OCI-LY3 (cell line): Measurements from ENCODE around the gene SNPH.

Experiments used
- H2AFZ ChIP-seq: fragments of 200-600, 300-600 bp; shearing (Covaris generic); 2 replicates; pipeline ENCODE4 v1.6.0; 2014; ENCODE audit warnings: antibody characterized with exemption, low read depth, low read length
- H3K27ac ChIP-seq: fragments of 200-600, 300-600 bp; sonication (generic); 2 replicates; pipeline ENCODE4 v1.5.1; 2014; ENCODE audit warnings: mild to moderate bottlenecking, low read length, moderate library complexity, mixed read lengths
- H3K27me3 ChIP-seq: fragments of 200-600, 300-600 bp; sonication (generic); 2 replicates; pipeline ENCODE4 v1.6.1; 2014; ENCODE audit warnings: low read depth, low read length, mixed read lengths
- H3K36me3 ChIP-seq: fragments of 200-600, 300-600 bp; sonication (generic); replicated peaks from 2 replicates; pipeline ENCODE3; 2014; ENCODE audit warnings: low read depth, low read length, mixed read lengths
- H3K4me1 ChIP-seq: fragments of 300-600, 200-600 bp; sonication (generic); 2 replicates; pipeline ENCODE4 v1.6.1; 2014; ENCODE audit warnings: low read length, mixed read lengths
- H3K4me2 ChIP-seq: fragments of 200-600, 300-600 bp; sonication (generic); 2 replicates; pipeline ENCODE4 v1.6.1; 2014; ENCODE audit warnings: low read length, mixed read lengths
- H3K4me3 ChIP-seq: fragments of 300-600, 200-600 bp; sonication (generic); 2 replicates; pipeline ENCODE4 v1.5.1; 2014; ENCODE audit warnings: antibody characterized with exemption, mild to moderate bottlenecking, low read length, moderate library complexity
- H3K79me2 ChIP-seq: fragments of 300-600, 200-600 bp; shearing (Covaris generic); 2 replicates; pipeline ENCODE4 v1.6.1; 2014; ENCODE audit warnings: mild to moderate bottlenecking, low read length, mixed read lengths
- H3K9ac ChIP-seq: fragments of 300-600, 200-600 bp; shearing (Covaris generic); 2 replicates; pipeline ENCODE4 v1.6.0; 2014; ENCODE audit warnings: mild to moderate bottlenecking, low read length, moderate library complexity
- H3K9me3 ChIP-seq: fragments of 200-600, 300-600 bp; shearing (Covaris generic); 2 replicates; pipeline ENCODE4 v1.6.1; 2014; ENCODE audit warnings: low read length, mixed read lengths; ENCODE audit not compliant: insufficient read depth
- H4K20me1 ChIP-seq: fragments of 200-600, 300-600 bp; sonication (generic); 2 replicates; pipeline ENCODE4 v1.6.1; 2016; ENCODE audit warnings: low read length, mixed read lengths; ENCODE audit not compliant: insufficient read depth
- CTCF ChIP-seq: fragments of 200-600, 300-600 bp; sonication (generic); IDR thresholded peaks from 2 replicates; pipeline ENCODE4 v1.5.1; 2014; ENCODE audit warnings: antibody characterized with exemption, low read length, low read depth
- EZH2phosphoT487 ChIP-seq: fragments of 200-600 bp; shearing (Covaris generic); IDR thresholded peaks from 2 replicates; pipeline ENCODE4 v1.6.1; 2018; ENCODE audit warnings: antibody characterized with exemption, mixed run types, low read depth

Gene SNPH

DNA sequence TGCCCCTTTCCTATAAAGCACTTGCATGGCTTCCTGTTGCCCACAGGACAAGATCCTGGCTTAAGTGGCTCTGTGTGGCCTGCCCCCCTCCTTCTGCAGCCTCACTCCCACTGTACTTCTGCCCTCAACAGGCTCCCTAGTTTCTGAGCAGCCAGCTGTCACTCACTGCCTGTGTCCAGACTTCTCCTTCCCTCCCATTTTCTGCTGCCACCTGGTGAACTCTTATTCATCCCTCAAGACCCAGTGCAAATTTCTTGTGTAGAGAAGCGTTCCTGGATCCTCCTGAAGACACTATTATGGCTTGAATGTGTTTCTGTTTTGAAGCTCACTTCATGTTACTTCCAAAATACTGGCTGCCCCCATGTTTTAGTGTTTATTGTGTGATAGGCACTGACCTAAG, 26.5 kb downstream of the SNPH start:
- H3K36me3 ChIP-seq = no peaks in the 10 kb centered on the region
- H2AFZ ChIP-seq = no peak overlapping the region
- no peaks in the 10 kb centered on the region for H3K9me3 ChIP-seq
- no peaks in the 10 kb centered on the region for H3K27me3 ChIP-seq
- no peak overlapping the region for H3K27ac ChIP-seq
- H4K20me1 ChIP-seq = no peaks in the 10 kb centered on the region
- no peak overlapping the region for H3K9ac ChIP-seq
- no peaks in the 10 kb centered on the region for H3K79me2 ChIP-seq
- TF ChIP-seq EZH2phosphoT487 (no peak), CTCF (no peak)
- no peak overlapping the region for H3K4me3 ChIP-seq
- no peaks in the 10 kb centered on the region for H3K4me1 ChIP-seq
- H3K4me2 ChIP-seq = no peak overlapping the region

DNA sequence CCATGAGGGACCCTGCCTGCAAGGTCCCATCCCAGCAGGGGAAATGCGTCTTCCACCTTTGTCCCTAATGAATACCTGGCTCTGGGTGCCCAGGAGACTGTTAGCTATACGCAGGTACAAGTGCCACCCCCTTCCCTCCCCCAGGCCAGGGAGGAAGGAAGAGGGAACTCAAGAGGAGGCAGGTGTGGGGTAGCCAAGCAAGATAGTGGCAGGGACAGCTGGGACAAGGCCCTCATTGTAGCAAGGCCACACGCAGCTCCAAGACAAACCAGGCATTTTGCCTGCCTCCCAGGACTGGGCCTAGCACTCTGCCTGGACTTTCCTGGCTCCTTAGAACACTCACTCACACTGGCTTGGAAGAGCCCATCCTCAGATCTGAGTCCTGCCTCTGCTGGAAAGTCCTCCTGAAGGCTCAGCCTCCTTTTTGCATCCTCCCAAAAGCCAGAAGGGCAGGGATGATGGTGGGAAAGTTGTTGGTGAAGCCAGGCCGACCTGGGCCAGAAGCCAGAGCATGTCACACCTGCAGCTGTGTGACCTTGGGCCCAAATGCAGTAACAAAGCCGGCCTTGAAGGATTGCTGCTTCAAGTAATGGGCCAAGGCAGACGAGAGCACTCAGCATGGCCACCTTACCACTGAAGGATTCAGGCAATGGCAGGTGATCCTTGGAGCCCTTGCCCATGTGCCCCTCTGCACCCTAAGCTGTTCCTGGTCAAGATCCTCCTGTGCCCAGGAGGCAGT, 27.7 kb downstream of the SNPH start:
- Histone ChIP-seq H3K27ac (no peak overlapping the region), H3K27me3 (no peaks in the 10 kb centered on the region), H3K79me2 (no peaks in the 10 kb centered on the region), H3K4me2 (no peak overlapping the region), H3K9ac (no peak overlapping the region), H3K9me3 (no peaks in the 10 kb centered on the region), H3K4me3 (no peak overlapping the region), H2AFZ (no peak overlapping the region), H3K36me3 (no peaks in the 10 kb centered on the region), H3K4me1 (no peaks in the 10 kb centered on the region), H4K20me1 (no peaks in the 10 kb centered on the region)
- no peak for TF ChIP-seq CTCF
- TF ChIP-seq EZH2phosphoT487 = no peak

- no peaks in the 10 kb centered on the region for H3K9me3 ChIP-seq
- H3K27me3 ChIP-seq = no peaks in the 10 kb centered on the region
- H3K4me2 ChIP-seq = no peak overlapping the region
- TF ChIP-seq CTCF = no peak
- no peak for TF ChIP-seq EZH2phosphoT487
- H4K20me1 ChIP-seq = no peaks in the 10 kb centered on the region
- H3K4me1 ChIP-seq = no peaks in the 10 kb centered on the region
- no peak overlapping the region for H3K9ac ChIP-seq
- no peaks in the 10 kb centered on the region for H3K79me2 ChIP-seq
- no peak overlapping the region for H3K4me3 ChIP-seq
- no peak overlapping the region for H2AFZ ChIP-seq
- H3K36me3 ChIP-seq = no peaks in the 10 kb centered on the region
- no peak overlapping the region for H3K27ac ChIP-seq
Observed at GRCh38 chr20:1294497-1294896, 28.4 kb downstream of the SNPH start.

- no peak overlapping the region for H3K27ac ChIP-seq
- no peak overlapping the region for H3K4me2 ChIP-seq
- no peaks in the 10 kb centered on the region for H3K9me3 ChIP-seq
- no peaks in the 10 kb centered on the region for H4K20me1 ChIP-seq
- no peak overlapping the region for H3K9ac ChIP-seq
- no peaks in the 10 kb centered on the region for H3K27me3 ChIP-seq
- no peak overlapping the region for H3K4me3 ChIP-seq
- no peak overlapping the region for H2AFZ ChIP-seq
- H3K79me2 ChIP-seq = no peaks in the 10 kb centered on the region
- TF ChIP-seq CTCF (no peak), EZH2phosphoT487 (no peak)
- no peaks in the 10 kb centered on the region for H3K36me3 ChIP-seq
- H3K4me1 ChIP-seq = no peaks in the 10 kb centered on the region
Observed at GRCh38 chr20:1295276-1295930, 29.3 kb downstream of the SNPH start.
